Neural progenitor cell (in vitro differentiated cells): ENCODE results near the gene OBP2A. TPM values are rescaled to one million over a fixed set of nuclear protein-coding genes. Genes with fewer than 3 reads are reported as not detected.
"Not testable (repeated sequence)": the region's sequence is repeated elsewhere in the genome, so short reads cannot be mapped to it uniquely, and the experiment has no call there.

Source experiments
- DNase-seq: peaks from one replicate; pipeline ENCODE4 v3.0.0-alpha.2; 2016; ENCODE audit warnings: low spot score
- H2AFZ ChIP-seq: fragments of 200-600 bp; sonication (generic); replicated peaks from 2 replicates; pipeline ENCODE4 v1.6.1; 2016; ENCODE audit warnings: antibody characterized with exemption
- H3F3A ChIP-seq: fragments of 200-600 bp; sonication (generic); 2 replicates; pipeline ENCODE4 v1.6.1; 2016; ENCODE audit warnings: antibody characterized with exemption, low read depth
- H3K27ac ChIP-seq: fragments of 200-600 bp; sonication (generic); 2 replicates; pipeline ENCODE4 v1.5.1; 2016; ENCODE audit warnings: mild to moderate bottlenecking
- H3K27me3 ChIP-seq: fragments of 200-600 bp; sonication (generic); 2 replicates; pipeline ENCODE4 v1.6.1; 2016; ENCODE audit warnings: mild to moderate bottlenecking, moderate library complexity
- H3K36me3 ChIP-seq: fragments of 200-600 bp; sonication (generic); 2 replicates; pipeline ENCODE4 v1.5.1; 2016
- H3K4me1 ChIP-seq: fragments of 200-600 bp; sonication (generic); 2 replicates; pipeline ENCODE4 v1.6.1; 2016; ENCODE audit warnings: mixed run types
- H3K4me2 ChIP-seq: fragments of 200-600 bp; sonication (generic); 2 replicates; pipeline ENCODE4 v1.6.1; 2016
- H3K4me3 ChIP-seq: fragments of 200-600 bp; sonication (generic); 2 replicates; pipeline ENCODE4 v1.5.1; 2016
- H3K79me2 ChIP-seq: fragments of 200-600 bp; sonication (generic); 2 replicates; pipeline ENCODE4 v1.6.1; 2016; ENCODE audit warnings: low read depth
- H3K9ac ChIP-seq: fragments of 200-600 bp; sonication (generic); 2 replicates; pipeline ENCODE4 v1.6.1; 2016
- H3K9me3 ChIP-seq: fragments of 200-600 bp; sonication (generic); 2 replicates; pipeline ENCODE4 v1.5.1; 2016; ENCODE audit warnings: low read depth
- H4K20me1 ChIP-seq: fragments of 200-600 bp; sonication (generic); 2 replicates; pipeline ENCODE4 v1.6.1; 2016; ENCODE audit warnings: low read depth
- H3K27ac Mint-ChIP-seq: 3 replicates; pipeline ENCODE4 v1.8.0; 2021; ENCODE audit warnings: mixed read lengths
- H3K27me3 Mint-ChIP-seq: 2 replicates; pipeline ENCODE4 v1.8.0; 2022; ENCODE audit warnings: low read depth, mild to moderate bottlenecking, inconsistent platforms, moderate library complexity, mixed read lengths; ENCODE audit not compliant: insufficient read depth
- H3K36me3 Mint-ChIP-seq: 3 replicates; pipeline ENCODE4 v1.8.0; 2021; ENCODE audit warnings: mixed read lengths
- H3K4me1 Mint-ChIP-seq: 3 replicates; pipeline ENCODE4 v1.8.0; 2021; ENCODE audit warnings: mixed read lengths
- H3K4me3 Mint-ChIP-seq: 3 replicates; pipeline ENCODE4 v1.8.0; 2021; ENCODE audit warnings: mild to moderate bottlenecking, moderate library complexity, mixed read lengths
- H3K9me3 Mint-ChIP-seq: 3 replicates; pipeline ENCODE4 v1.8.0; 2020; ENCODE audit warnings: mixed read lengths
- EZH2 ChIP-seq: fragments of 200-600 bp; sonication (generic); IDR thresholded peaks from 2 replicates; pipeline ENCODE4 v1.6.1; 2017; ENCODE audit warnings: antibody characterized with exemption, mild to moderate bottlenecking, moderate library complexity
- EZH2phosphoT487 ChIP-seq: fragments of 200-600 bp; sonication (generic); IDR thresholded peaks from 2 replicates; pipeline ENCODE4 v1.6.1; 2017; ENCODE audit warnings: antibody characterized with exemption
- total RNA-seq: library from RNA; depleted of rRNA; stranded (reverse); fragments of >200 nt; gene quantifications from 2 replicates; pipeline ENCODE4 v1.2.3, GENCODE V29; 2015; ENCODE audit warnings: low replicate concordance
- TF ChIP-seq, protein P1 (sequence below): fragments of 200-600 bp; sonication (generic); IDR thresholded peaks from 2 replicates; pipeline ENCODE4 v1.5.1; 2017; ENCODE audit warnings: antibody characterized with exemption, mild to moderate bottlenecking

Gene OBP2A
- total RNA-seq, 1 donor from 2014 or later, result not detected

GRCh38 chr9:135533113-135533512 lies 12.8 kb upstream of the OBP2A start:
- no peak overlapping the region for H3K4me3 ChIP-seq
- no peaks in the 10 kb centered on the region for H4K20me1 ChIP-seq
- H3K36me3 Mint-ChIP-seq, result no peaks in the 10 kb centered on the region
- H3K79me2 ChIP-seq, result no peaks in the 10 kb centered on the region
- no peaks in the 10 kb centered on the region for H3K27me3 ChIP-seq
- H3K4me1 Mint-ChIP-seq, result no peaks in the 10 kb centered on the region
- peaks cover 9% of the 10 kb centered on the region for H3K27me3 Mint-ChIP-seq
- H3K9me3 Mint-ChIP-seq, result no peaks in the 10 kb centered on the region
- H3F3A ChIP-seq, result no peaks in the 10 kb centered on the region
- no peaks in the 10 kb centered on the region for H3K9me3 ChIP-seq
- H3K27ac Mint-ChIP-seq, result no peak overlapping the region
- no peak overlapping the region for H3K9ac ChIP-seq
- no peak for DNase-seq
- H3K4me3 Mint-ChIP-seq, result no peak overlapping the region
- H3K4me1 ChIP-seq, result no peaks in the 10 kb centered on the region
- H3K27ac ChIP-seq, result no peak overlapping the region
- no peak overlapping the region for H2AFZ ChIP-seq
- no peak overlapping the region for H3K4me2 ChIP-seq
- TF ChIP-seq EZH2, result no peak
- no peak for TF ChIP-seq EZH2phosphoT487
- TF ChIP-seq, protein P1, sequence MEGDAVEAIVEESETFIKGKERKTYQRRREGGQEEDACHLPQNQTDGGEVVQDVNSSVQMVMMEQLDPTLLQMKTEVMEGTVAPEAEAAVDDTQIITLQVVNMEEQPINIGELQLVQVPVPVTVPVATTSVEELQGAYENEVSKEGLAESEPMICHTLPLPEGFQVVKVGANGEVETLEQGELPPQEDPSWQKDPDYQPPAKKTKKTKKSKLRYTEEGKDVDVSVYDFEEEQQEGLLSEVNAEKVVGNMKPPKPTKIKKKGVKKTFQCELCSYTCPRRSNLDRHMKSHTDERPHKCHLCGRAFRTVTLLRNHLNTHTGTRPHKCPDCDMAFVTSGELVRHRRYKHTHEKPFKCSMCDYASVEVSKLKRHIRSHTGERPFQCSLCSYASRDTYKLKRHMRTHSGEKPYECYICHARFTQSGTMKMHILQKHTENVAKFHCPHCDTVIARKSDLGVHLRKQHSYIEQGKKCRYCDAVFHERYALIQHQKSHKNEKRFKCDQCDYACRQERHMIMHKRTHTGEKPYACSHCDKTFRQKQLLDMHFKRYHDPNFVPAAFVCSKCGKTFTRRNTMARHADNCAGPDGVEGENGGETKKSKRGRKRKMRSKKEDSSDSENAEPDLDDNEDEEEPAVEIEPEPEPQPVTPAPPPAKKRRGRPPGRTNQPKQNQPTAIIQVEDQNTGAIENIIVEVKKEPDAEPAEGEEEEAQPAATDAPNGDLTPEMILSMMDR, result no peak
- H3K36me3 ChIP-seq, result no peaks in the 10 kb centered on the region

DNA sequence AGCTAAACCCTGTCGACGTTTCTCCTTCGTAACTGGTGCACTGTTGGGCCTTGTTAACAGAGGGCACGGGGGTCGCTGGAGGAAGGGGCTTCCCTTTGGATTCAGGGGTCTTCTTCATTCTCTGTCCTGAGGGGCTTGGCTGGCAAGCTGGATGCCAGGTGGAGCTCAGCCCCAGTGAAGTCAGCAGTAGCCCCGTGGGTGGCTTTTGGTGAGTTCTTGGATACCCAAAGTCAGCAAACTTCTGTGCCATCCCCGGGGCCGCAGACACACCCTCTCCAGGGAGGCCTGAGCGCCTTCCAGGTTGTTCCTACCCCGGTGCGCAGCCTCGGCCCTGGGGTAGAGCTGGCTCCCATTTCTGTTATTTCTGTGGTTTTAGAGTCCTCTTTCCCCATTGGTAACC lies 12.3 kb upstream of the OBP2A start:
- Histone ChIP-seq H3K4me3 (no peak overlapping the region), H4K20me1 (no peaks in the 10 kb centered on the region), H3K4me1 (no peaks in the 10 kb centered on the region), H3K36me3 (no peaks in the 10 kb centered on the region), H3K27ac (no peak overlapping the region), H3K4me2 (no peak overlapping the region), H2AFZ (no peak overlapping the region), H3K79me2 (no peaks in the 10 kb centered on the region), H3F3A (no peaks in the 10 kb centered on the region), H3K27me3 (no peaks in the 10 kb centered on the region), H3K9me3 (no peaks in the 10 kb centered on the region), H3K9ac (no peak overlapping the region)
- Mint-ChIP-seq H3K9me3 (no peaks in the 10 kb centered on the region), H3K4me1 (no peaks in the 10 kb centered on the region), H3K27ac (no peak overlapping the region), H3K27me3 (peaks cover 9% of the 10 kb centered on the region), H3K4me3 (no peak overlapping the region), H3K36me3 (no peaks in the 10 kb centered on the region)
- TF ChIP-seq, protein P1, result no peak
- DNase-seq, result no peak

- not testable (repeated sequence) for H4K20me1 ChIP-seq, H3K79me2 ChIP-seq, H3K4me2 ChIP-seq, H3K4me1 ChIP-seq, H3F3A ChIP-seq, H3K4me3 ChIP-seq, DNase-seq, H2AFZ ChIP-seq, H3K9me3 Mint-ChIP-seq, H3K27me3 ChIP-seq, H3K9ac ChIP-seq, H3K9me3 ChIP-seq, H3K4me3 Mint-ChIP-seq, H3K4me1 Mint-ChIP-seq, H3K36me3 Mint-ChIP-seq, H3K27ac ChIP-seq, H3K27ac Mint-ChIP-seq, H3K36me3 ChIP-seq
- H3K27me3 Mint-ChIP-seq, result peaks cover 12% of the 10 kb centered on the region
These were observed 11.7 kb upstream of the OBP2A start for GRCh38 chr9:135534192-135534711.

- H3K27ac Mint-ChIP-seq, H3K4me1 Mint-ChIP-seq, H3K9me3 Mint-ChIP-seq, H3K79me2 ChIP-seq, H3K36me3 ChIP-seq, H3K9ac ChIP-seq, H3K4me3 Mint-ChIP-seq, H3K36me3 Mint-ChIP-seq, H3K4me2 ChIP-seq, H3K9me3 ChIP-seq, H3K27me3 ChIP-seq, H3K4me1 ChIP-seq, H4K20me1 ChIP-seq, DNase-seq, H3K27ac ChIP-seq, H3F3A ChIP-seq, H2AFZ ChIP-seq, H3K4me3 ChIP-seq: not testable (repeated sequence)
- H3K27me3 Mint-ChIP-seq, result peaks cover 11% of the 10 kb centered on the region
These were observed 11.1 kb upstream of the OBP2A start for GRCh38 chr9:135534826-135535225.

- H3K4me2 ChIP-seq, H3K36me3 Mint-ChIP-seq: not testable (repeated sequence)
These were observed 10.3 kb upstream of the OBP2A start for GRCh38 chr9:135535631-135536030.

More at GRCh38 chr9:135535631-135536030, 10.3 kb upstream of the OBP2A start:
- not testable (repeated sequence) for H3F3A ChIP-seq, H2AFZ ChIP-seq, H3K79me2 ChIP-seq, H3K9ac ChIP-seq, DNase-seq, H3K9me3 Mint-ChIP-seq, H3K27me3 ChIP-seq, H3K4me3 Mint-ChIP-seq, H3K27ac ChIP-seq, H3K4me3 ChIP-seq, H3K9me3 ChIP-seq, H3K4me1 ChIP-seq, H3K27ac Mint-ChIP-seq, H4K20me1 ChIP-seq, H3K36me3 ChIP-seq, H3K4me1 Mint-ChIP-seq
- peaks cover 16% of the 10 kb centered on the region for H3K27me3 Mint-ChIP-seq
